Measurements from ENCODE around the gene SBK3. TPM values are rescaled to one million over a fixed set of nuclear protein-coding genes. Genes with fewer than 3 reads are reported as not detected.

SBK3 gene
- total RNA-seq, 2 experiments from 2014 or later: 0.34 TPM; not detected in 1

- ChIA-PET CTCF (ENCODE audit: unreplicated experiment) (no interaction called here), POLR2A (no interaction called here)
- H3K4me3 ChIP-seq (ENCODE audit: low read depth, low read length, poor library complexity, severe bottlenecking): no peak overlapping the region
- BruUV-seq (replicated peaks): no TSS peak
- H3K27ac ChIP-seq (ENCODE audit: low read depth, low read length, poor library complexity, severe bottlenecking): no peak overlapping the region
- intact Hi-C loops (cut with micrococcal nuclease; ENCODE audit: unreplicated experiment): no loop called here
- no peaks in the 10 kb centered on the region for H3K4me1 ChIP-seq (ENCODE audit: insufficient read depth, low read length, poor library complexity, severe bottlenecking)
- no peaks in the 10 kb centered on the region for H3K79me2 ChIP-seq (ENCODE audit: insufficient read depth, low read depth, low read length)
- no peak for DNase-seq (ENCODE audit: low spot score)
- H3K4me2 ChIP-seq (ENCODE audit: low read length): no peak overlapping the region
- H2AFZ ChIP-seq (ENCODE audit: low read length): no peak overlapping the region
- no peaks in the 10 kb centered on the region for H3K9me2 ChIP-seq (ENCODE audit: insufficient read depth, low read length)
- 0 out of 2 replicates have a peak, but pooled peaks cover 5% of the 10 kb centered on the region for H3K9me3 ChIP-seq (ENCODE audit: low read length)
- no peak for TF ChIP-seq CTCF (conservative IDR thresholded peaks at IDR 0.05; ENCODE audit: low read length)
- TF ChIP-seq EZH2phosphoT487 (IDR thresholded peaks at IDR 0.05; ENCODE audit: borderline replicate concordance, low read depth, low read length): no peak
- H4K20me1 ChIP-seq (ENCODE audit: insufficient read depth, low read length): no peaks in the 10 kb centered on the region
- no peaks in the 10 kb centered on the region for H3K36me3 ChIP-seq (ENCODE audit: insufficient read depth, low read length)
Observed at GRCh38 chr19:55525289-55526101, 19.8 kb downstream of the SBK3 start.

- intact Hi-C loops (cut with micrococcal nuclease; ENCODE audit: unreplicated experiment): no loop called here
- TF ChIP-seq CTCF (conservative IDR thresholded peaks at IDR 0.05; ENCODE audit: low read length) (no peak), EZH2phosphoT487 (IDR thresholded peaks at IDR 0.05; ENCODE audit: borderline replicate concordance, low read depth, low read length) (no peak)
- ChIA-PET CTCF (ENCODE audit: unreplicated experiment) (no interaction called here), POLR2A (no interaction called here)
- DNase-seq (ENCODE audit: low spot score): no peak
- Histone ChIP-seq H3K27ac (ENCODE audit: low read depth, low read length, poor library complexity, severe bottlenecking) (no peak overlapping the region), H3K79me2 (ENCODE audit: insufficient read depth, low read depth, low read length) (no peaks in the 10 kb centered on the region), H3K4me2 (ENCODE audit: low read length) (no peak overlapping the region), H3K9me3 (ENCODE audit: low read length) (no peaks in the 10 kb centered on the region), H2AFZ (ENCODE audit: low read length) (no peak overlapping the region), H3K9me2 (ENCODE audit: insufficient read depth, low read length) (no peaks in the 10 kb centered on the region), H3K4me3 (ENCODE audit: low read depth, low read length, poor library complexity, severe bottlenecking) (no peak overlapping the region), H3K4me1 (ENCODE audit: insufficient read depth, low read length, poor library complexity, severe bottlenecking) (peaks cover 8% of the 10 kb centered on the region), H3K36me3 (ENCODE audit: insufficient read depth, low read length) (no peaks in the 10 kb centered on the region), H4K20me1 (ENCODE audit: insufficient read depth, low read length) (no peaks in the 10 kb centered on the region)
- BruUV-seq (replicated peaks): no TSS peak
Observed at GRCh38 chr19:55520691-55521292, 24.6 kb downstream of the SBK3 start.
